HG03460 (cell line): ENCODE data around the gene KCNIP3.

Source experiments
- ATAC-seq: cut with Tn5 transposase; IDR thresholded peaks from one replicate; pipeline ENCODE4 v1.9.1; 2021; ENCODE audit not compliant: unreplicated experiment

The KCNIP3 gene

DNA sequence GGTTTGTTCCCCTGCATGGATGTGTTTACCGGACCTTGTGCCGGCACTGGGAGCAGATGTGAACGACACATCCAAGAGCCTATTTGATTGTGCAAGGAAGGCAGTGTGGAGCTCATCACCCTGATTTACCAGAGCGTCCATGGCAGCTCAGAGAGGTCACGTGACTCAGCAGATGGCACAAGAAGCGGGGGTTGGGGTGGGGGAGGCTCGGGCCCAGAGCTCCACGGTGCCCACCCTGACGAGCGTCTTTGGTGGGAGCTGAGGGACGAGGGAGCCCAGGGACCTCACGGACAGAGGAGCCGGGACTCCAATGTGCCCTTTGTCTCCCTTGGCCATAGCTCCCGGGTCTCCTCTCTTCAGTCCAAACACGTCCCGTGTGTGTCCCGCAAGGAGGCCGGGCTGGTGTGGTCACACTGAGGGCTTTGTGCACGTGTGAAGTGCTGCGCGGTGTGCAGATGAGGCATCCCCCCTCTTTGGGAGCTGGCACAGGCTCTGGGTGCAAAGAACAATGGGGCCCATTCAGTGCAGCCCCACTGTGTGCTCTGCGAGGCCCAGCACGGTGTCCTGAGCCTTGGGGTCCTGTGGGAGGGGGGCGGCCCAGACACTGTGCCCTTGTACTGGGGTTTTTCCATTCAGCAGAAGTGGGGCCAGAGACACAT lies 15.5 kb downstream of the KCNIP3 start:
- no peak for ATAC-seq

GRCh38 chr2:95313296-95314131 lies 16.4 kb downstream of the KCNIP3 start:
- no peak for ATAC-seq

DNA sequence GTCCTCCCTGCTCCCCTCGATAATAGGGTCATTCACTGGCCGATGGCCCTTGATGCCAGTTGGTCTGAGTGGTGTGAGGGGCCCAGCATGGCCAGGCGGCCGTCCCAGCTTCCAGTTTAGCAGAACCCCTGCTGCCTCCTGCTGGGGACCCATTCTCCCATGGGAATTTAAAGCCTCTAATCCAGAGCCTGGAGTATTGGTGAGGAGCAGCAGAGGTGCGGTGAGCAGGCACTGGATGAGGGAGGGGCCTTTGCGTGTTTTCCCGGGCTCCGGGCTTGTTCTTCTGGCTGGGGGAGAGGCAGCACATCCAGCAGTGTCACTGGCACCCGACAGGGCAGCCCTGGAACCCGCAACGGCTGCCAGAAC lies 17.4 kb downstream of the KCNIP3 start:
- no peak for ATAC-seq

- no peak for ATAC-seq
Observed at GRCh38 chr2:95314964-95315611, 17.9 kb downstream of the KCNIP3 start.

DNA sequence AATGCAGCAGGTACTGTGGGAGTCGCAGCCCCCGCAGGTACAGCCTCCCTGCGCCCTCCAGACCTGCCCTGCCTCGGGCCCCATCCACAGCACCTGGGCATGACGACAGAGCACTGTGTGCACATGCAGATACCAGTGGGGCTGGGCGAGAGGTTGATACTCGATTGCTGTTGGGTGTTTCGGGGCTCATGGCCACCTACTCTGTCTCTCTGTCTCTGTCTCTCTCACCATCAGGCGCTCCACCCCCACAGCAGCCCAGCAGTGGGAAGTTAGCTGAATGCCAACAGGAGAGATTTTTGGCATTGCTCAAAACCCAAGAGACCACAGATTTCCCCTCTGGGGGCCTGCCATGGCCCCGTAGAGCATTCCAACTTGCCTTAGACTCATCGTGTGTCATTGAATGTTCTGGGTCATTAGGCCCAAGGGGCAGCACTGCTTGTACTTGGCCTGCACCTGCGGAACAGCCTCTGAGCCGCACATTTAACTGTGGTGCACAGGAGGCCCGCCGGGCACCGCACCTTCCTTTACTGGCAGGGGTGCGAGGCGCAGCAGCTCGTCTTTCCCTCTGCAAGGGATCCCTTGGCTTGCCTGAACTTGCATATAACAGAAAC lies 18.8 kb downstream of the KCNIP3 start:
- ATAC-seq = no peak

GRCh38 chr2:95316466-95317122 lies 19.4 kb downstream of the KCNIP3 start:
- ATAC-seq = no peak

GRCh38 chr2:95317123-95317500 lies 20.0 kb downstream of the KCNIP3 start:
- no peak for ATAC-seq

- no peak for ATAC-seq
Observed at GRCh38 chr2:95317665-95318425, 20.7 kb downstream of the KCNIP3 start.

DNA sequence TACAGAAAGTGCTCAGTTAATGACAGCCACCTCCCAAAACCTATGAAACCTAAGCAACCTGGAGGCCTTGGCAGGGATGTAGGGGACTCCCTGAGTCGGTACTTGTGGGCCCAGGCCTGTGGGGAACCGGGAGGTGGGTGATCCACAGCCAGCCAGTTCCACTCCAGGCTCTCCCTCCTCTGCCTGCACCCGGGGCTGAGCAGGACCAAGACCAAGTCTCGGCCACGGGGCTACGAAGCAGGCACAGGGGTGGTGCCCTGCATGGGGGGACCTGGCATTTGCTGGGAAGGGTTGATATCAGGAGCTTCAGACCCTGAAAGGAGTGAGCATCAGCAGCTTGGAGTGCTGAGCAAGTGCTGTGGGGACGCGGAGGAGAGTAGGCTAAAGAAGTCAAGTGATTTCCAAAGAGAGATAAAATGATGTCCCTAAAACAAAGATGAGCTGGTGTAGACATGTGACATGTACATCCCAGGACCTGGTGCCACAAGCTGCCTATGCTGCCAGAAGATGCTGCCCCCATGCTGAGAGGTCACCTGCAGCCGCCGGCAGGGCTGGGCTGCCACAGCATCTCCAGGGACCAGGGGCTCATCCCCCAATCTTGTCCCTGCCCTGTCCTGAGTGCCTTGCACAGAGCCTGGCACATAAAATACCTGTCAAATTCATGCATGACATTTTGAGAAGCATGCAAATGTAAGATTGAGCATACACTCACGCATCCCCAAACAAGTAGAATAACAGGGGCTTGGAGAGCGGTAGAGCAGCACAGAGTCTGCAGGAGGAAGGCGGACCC lies 21.5 kb downstream of the KCNIP3 start:
- ATAC-seq = no peak

- no peak for ATAC-seq
Observed at GRCh38 chr2:95319481-95320343, 22.6 kb downstream of the KCNIP3 start.

DNA sequence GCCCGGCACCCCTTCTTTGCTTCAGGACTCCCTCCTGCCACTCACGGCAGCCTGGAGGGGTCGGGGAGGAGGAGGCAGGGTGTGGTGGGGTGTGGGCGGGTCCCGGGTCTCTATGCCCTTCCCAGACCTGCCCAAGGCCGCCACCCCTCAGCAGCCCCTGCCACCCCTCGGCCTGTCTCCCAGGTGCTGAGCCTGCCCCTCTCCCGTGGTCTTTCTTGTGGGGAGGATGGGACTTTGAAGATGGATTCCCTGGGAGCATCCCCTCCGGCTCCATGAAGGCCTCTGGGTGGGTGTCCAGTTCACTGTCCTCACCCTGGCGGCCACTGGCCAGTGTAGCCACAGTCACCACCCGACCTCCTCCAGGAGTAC lies 23.2 kb downstream of the KCNIP3 start:
- ATAC-seq = no peak

GRCh38 chr2:95320986-95321767 lies 24.0 kb downstream of the KCNIP3 start:
- ATAC-seq = no peak

- ATAC-seq = no peak
Observed at GRCh38 chr2:95323347-95324155, 26.4 kb downstream of the KCNIP3 start.

GRCh38 chr2:95325026-95325425 lies 27.9 kb downstream of the KCNIP3 start:
- no peak for ATAC-seq

DNA sequence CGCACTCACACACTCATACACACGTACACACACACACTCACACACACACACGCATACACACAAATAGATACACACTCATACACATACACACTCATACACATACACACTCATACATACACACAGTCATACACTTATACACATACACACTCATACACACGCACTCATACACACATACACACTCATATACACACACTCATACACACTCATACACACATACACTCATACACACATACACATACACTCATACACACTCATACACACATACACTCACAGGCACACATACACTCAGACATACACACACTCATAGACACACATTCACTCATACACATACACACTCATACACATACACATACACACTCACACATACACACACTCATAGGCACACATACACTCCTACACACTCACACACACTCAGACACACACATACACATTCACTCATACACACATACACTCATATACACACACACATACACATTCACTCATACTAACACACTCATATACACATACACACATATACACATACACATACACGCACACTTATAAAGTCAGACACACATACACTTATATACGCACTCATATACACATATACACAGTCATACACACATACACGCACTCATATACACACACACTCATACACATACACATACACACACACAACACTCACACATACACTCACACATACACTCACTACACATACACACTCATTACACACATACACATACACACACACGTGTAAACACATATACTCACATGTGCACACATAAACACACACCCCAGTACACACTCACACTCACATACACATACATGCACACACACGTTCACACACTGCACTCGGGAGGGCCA lies 28.7 kb downstream of the KCNIP3 start:
- ATAC-seq = no peak

- ATAC-seq = no peak
Observed at GRCh38 chr2:95326433-95327140, 29.4 kb downstream of the KCNIP3 start.
